Endothelial cell of umbilical vein (primary cell): Measurements from ENCODE around the gene DSCAML1. TPM values are rescaled to one million over a fixed set of nuclear protein-coding genes. Genes with fewer than 3 reads are reported as not detected.

ENCODE experiments used
- BruUV-seq: library from RNA; stranded (reverse); fragments of 400-500 nt; replicated peaks from 2 replicates; lab custom pipeline; 2021; lab: Mats Ljungman, UMichigan
- CTCF ChIA-PET: fragments of 300-600, 350-600 bp; sonication (Branson Sonifier 250); formaldehyde crosslinking; loops from one replicate; lab custom pipeline; 2021; ENCODE audit warnings: antibody characterized with exemption, inconsistent platforms; lab: Charles Lee
- POLR2A ChIA-PET: fragments of 300-600, 350-600 bp; sonication (Branson Sonifier 250); formaldehyde crosslinking; loops from one replicate; lab custom pipeline; 2021; ENCODE audit warnings: antibody characterized with exemption, inconsistent platforms; lab: Charles Lee
- DNase-seq: peaks from one replicate; pipeline ENCODE4 v3.0.0-alpha.2; 2011; ENCODE audit warnings: low read depth, low spot score
- FAIRE-seq: peaks from 2 replicates; lab custom pipeline; 2011; peaks lifted over from hg19 to GRCh38; lab: Jason Lieb, UNC
- H2AFZ ChIP-seq: 2 replicates; pipeline ENCODE4 v1.6.0; 2012; ENCODE audit warnings: low read depth, low read length, control low read depth, inconsistent platforms
- H3K27ac ChIP-seq: 2 replicates; pipeline ENCODE4 v1.5.1; 2011; ENCODE audit warnings: low read depth, mild to moderate bottlenecking, control low read depth, low read length, moderate library complexity; ENCODE audit not compliant: insufficient read depth
- H3K27me3 ChIP-seq, 2 experiments: 2 replicates each; pipeline versions ENCODE4 v1.6.0 to v1.6.1; 2011; ENCODE audit warnings: low read length in 2 of 2, mixed read lengths in 1 of 2; ENCODE audit not compliant: control insufficient read depth in 2 of 2, insufficient read depth in 2 of 2
- H3K36me3 ChIP-seq, 2 experiments: 2 replicates in 1 of 2; 3 replicates in 1 of 2; pipeline ENCODE4 v1.5.1; 2011; ENCODE audit warnings: low read length in 2 of 2, mild to moderate bottlenecking in 1 of 2, moderate library complexity in 1 of 2; ENCODE audit not compliant: control insufficient read depth in 2 of 2, insufficient read depth in 2 of 2; ENCODE audit errors: extremely low read depth in 1 of 2
- H3K4me1 ChIP-seq: 3 replicates; pipeline ENCODE4 v1.5.1; 2011; ENCODE audit warnings: mild to moderate bottlenecking, low read length; ENCODE audit not compliant: control insufficient read depth, insufficient read depth; ENCODE audit errors: extremely low read depth
- H3K4me2 ChIP-seq: 2 replicates; pipeline ENCODE4 v1.6.1; 2011; ENCODE audit warnings: low read length, control low read depth, mixed read lengths; ENCODE audit not compliant: insufficient read depth
- H3K4me3 ChIP-seq, 3 experiments: fragments of 200-600 bp in 1 of 3; sonication (generic), shearing (Covaris generic) in 1 of 3; replicated peaks in 1 of 3; 2 replicates each; pipeline ENCODE4 v1.5.1; 2011 to 2016; ENCODE audit warnings: control low read depth in 3 of 3, low read length in 3 of 3, mild to moderate bottlenecking in 2 of 3, inconsistent platforms in 1 of 3, low read depth in 1 of 3, moderate library complexity in 1 of 3; ENCODE audit not compliant: insufficient read depth in 1 of 3
- H3K79me2 ChIP-seq: 2 replicates; pipeline ENCODE4 v1.6.0; 2012; ENCODE audit warnings: low read length, inconsistent platforms; ENCODE audit not compliant: control insufficient read depth, insufficient read depth
- H3K9ac ChIP-seq: replicated peaks from 2 replicates; pipeline ENCODE3; 2011; ENCODE audit warnings: low read length, control low read depth; ENCODE audit not compliant: insufficient read depth; ENCODE audit errors: extremely low read depth
- H3K9me1 ChIP-seq: replicated peaks from 3 replicates; pipeline ENCODE4 v1.6.0; 2011; ENCODE audit warnings: mild to moderate bottlenecking, low read length; ENCODE audit not compliant: control insufficient read depth, insufficient read depth; ENCODE audit errors: extremely low read depth
- H3K9me3 ChIP-seq: replicated peaks from 2 replicates; pipeline ENCODE4 v1.5.1; 2012; ENCODE audit warnings: low read length, inconsistent platforms; ENCODE audit not compliant: control insufficient read depth, insufficient read depth
- H4K20me1 ChIP-seq: replicated peaks from 2 replicates; pipeline ENCODE3; 2011; ENCODE audit warnings: mild to moderate bottlenecking, low read length; ENCODE audit not compliant: control insufficient read depth, insufficient read depth; ENCODE audit errors: extremely low read depth
- EZH2 ChIP-seq: IDR thresholded peaks from 2 replicates; pipeline ENCODE4 v1.6.1; 2012; ENCODE audit warnings: borderline replicate concordance, low read depth, mild to moderate bottlenecking, moderate library complexity, low read length, inconsistent platforms; ENCODE audit not compliant: severe bottlenecking
- FOS ChIP-seq: IDR thresholded peaks from 2 replicates; pipeline ENCODE4 v1.6.1; 2011; ENCODE audit warnings: mild to moderate bottlenecking, low read length, moderate library complexity, borderline replicate concordance; ENCODE audit not compliant: insufficient read depth
- GATA2 ChIP-seq: IDR thresholded peaks from 2 replicates; pipeline ENCODE4 v1.7.0; 2011; ENCODE audit warnings: low read depth, mild to moderate bottlenecking, moderate library complexity, mixed read lengths, low read length; ENCODE audit not compliant: insufficient read length, insufficient read depth
- JUN ChIP-seq: IDR thresholded peaks from 2 replicates; pipeline ENCODE4 v1.6.1; 2011; ENCODE audit warnings: borderline replicate concordance, low read depth; ENCODE audit not compliant: insufficient read length, insufficient read depth
- MAX ChIP-seq: IDR thresholded peaks from 2 replicates; pipeline ENCODE4 v1.6.1; 2011; ENCODE audit not compliant: insufficient read depth, insufficient read length
- POLR2A ChIP-seq: IDR thresholded peaks from 2 replicates; pipeline ENCODE4 v1.6.1; 2012; ENCODE audit warnings: low read depth, mild to moderate bottlenecking, control low read depth, low read length
- dilution Hi-C: fragments of 300-500 bp; cut with MboI; formaldehyde crosslinking; loops from one replicate; pipeline ENCODE4 v1.15.0; 2019; ENCODE audit warnings: low sequenced_read_pairs; ENCODE audit not compliant: extremely low pct_ligation_motif_present
- intact Hi-C: fragments of 100-400 bp; cut with micrococcal nuclease; formaldehyde crosslinking; loops from one replicate; pipeline ENCODE4 v1.10.0; 2022
- polyA plus RNA-seq, 4 experiments: library from polyadenylated mRNA; depleted of rRNA in 3 of 4; stranded (reverse) in 3 of 4; unstranded in 1 of 4; fragments of >200 nt; gene quantifications; 2 replicates each; pipeline versions ENCODE4 v1.2.1 to v1.2.3, GENCODE V29; 2011 to 2012; ENCODE audit warnings: missing spikeins in 1 of 4
- total RNA-seq: library from RNA; stranded (reverse); gene quantifications from 2 replicates; pipeline ENCODE4 v1.2.3, GENCODE V29; 2021

Gene DSCAML1
- total and polyA plus RNA-seq, 2 donors (not counting 3 experiments of a cell fraction or from before 2014, with no cell fraction given): not detected

GRCh38 chr11:117619661-117620060, 177.4 kb downstream of the DSCAML1 start:
- H3K4me1 ChIP-seq: no peaks in the 10 kb centered on the region
- CTCF ChIA-PET: interaction anchor here (1.1 to 5.4 kb wide), 4 partner anchors 13 to 193 kb away, joined by 5 to 133 read pairs (median 15); no protein-coding TSS in a partner anchor
- H3K27ac ChIP-seq: no peak overlapping the region
- H3K9ac ChIP-seq: no peak overlapping the region
- H2AFZ ChIP-seq: no peak overlapping the region
- no peak for TF ChIP-seq POLR2A
- TF ChIP-seq MAX: no peak
- TF ChIP-seq FOS: no peak
- no peak for TF ChIP-seq JUN
- TF ChIP-seq EZH2: no peak
- TF ChIP-seq GATA2: no peak
- no peaks in the 10 kb centered on the region for H3K9me1 ChIP-seq
- H3K79me2 ChIP-seq: no peaks in the 10 kb centered on the region
- no peaks in the 10 kb centered on the region for H3K9me3 ChIP-seq
- DNase-seq (no peak), FAIRE-seq (no peak)
- dilution Hi-C loops: no loop called here
- intact Hi-C loops: no loop called here
- H3K27me3 ChIP-seq: no peaks in the 10 kb centered on the region
- H3K4me3 ChIP-seq: no peak overlapping the region
- no peaks in the 10 kb centered on the region for H3K36me3 ChIP-seq
- no peak overlapping the region for H3K4me2 ChIP-seq
- POLR2A ChIA-PET: no interaction called here
- no TSS peak for BruUV-seq
- no peaks in the 10 kb centered on the region for H4K20me1 ChIP-seq

- Histone ChIP-seq H3K9me1 (no peaks in the 10 kb centered on the region), H4K20me1 (no peaks in the 10 kb centered on the region), H3K4me3 (no peak overlapping the region), H3K79me2 (no peaks in the 10 kb centered on the region), H3K9me3 (no peaks in the 10 kb centered on the region), H3K9ac (no peak overlapping the region), H3K36me3 (no peaks in the 10 kb centered on the region), H3K4me2 (no peak overlapping the region), H3K27me3 (no peaks in the 10 kb centered on the region), H3K4me1 (no peaks in the 10 kb centered on the region), H2AFZ (no peak overlapping the region), H3K27ac (no peak overlapping the region)
- FAIRE-seq: no peak
- ChIA-PET POLR2A (no interaction called here), CTCF (interaction anchor here (1.2 to 5.4 kb wide), 2 partner anchors 175 to 192 kb away, joined by 4 to 133 read pairs; no protein-coding TSS in a partner anchor)
- no peak for TF ChIP-seq POLR2A
- BruUV-seq: no TSS peak
- dilution Hi-C loops (no loop called here), intact Hi-C loops (no loop called here)
- DNase-seq: no peak
These were observed 178.0 kb downstream of the DSCAML1 start for GRCh38 chr11:117618982-117619355.
